ENCODE results near the gene MAMLD1. TPM values are rescaled to one million over a fixed set of nuclear protein-coding genes. Genes with fewer than 3 reads are reported as not detected.

Gene MAMLD1
- total RNA-seq, 1 donor from 2014 or later = 3.0 TPM

DNA sequence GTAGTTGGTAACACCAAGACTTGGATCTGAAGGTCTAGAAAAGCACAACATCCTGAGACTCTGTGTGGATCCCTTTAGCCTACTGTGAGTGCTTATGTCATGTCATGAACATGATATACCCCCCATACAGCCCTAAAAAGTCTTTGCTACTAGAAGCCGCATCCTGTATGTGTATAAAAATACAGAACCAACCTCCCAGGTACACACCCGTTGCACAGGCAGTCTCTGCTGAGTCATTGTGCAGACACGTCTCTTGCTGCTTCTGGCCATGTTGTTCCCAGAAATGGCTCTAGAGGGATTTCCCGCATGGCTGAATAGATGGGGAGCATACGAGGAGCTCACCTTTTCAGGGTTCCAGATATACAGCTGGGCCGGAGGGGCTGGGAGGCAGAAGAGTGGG, 93.3 kb downstream of the MAMLD1 start:
- H3K27me3 ChIP-seq (ENCODE audit: low read depth) = no peaks in the 10 kb centered on the region
- no peaks in the 10 kb centered on the region for H3K9me3 ChIP-seq
- intact Hi-C loops (cut with DNase I) = no loop called here
- no peak overlapping the region for H3K4me3 ChIP-seq
- no peak overlapping the region for H3K27ac ChIP-seq
- H3K36me3 ChIP-seq = no peaks in the 10 kb centered on the region
- TF ChIP-seq, protein P1, sequence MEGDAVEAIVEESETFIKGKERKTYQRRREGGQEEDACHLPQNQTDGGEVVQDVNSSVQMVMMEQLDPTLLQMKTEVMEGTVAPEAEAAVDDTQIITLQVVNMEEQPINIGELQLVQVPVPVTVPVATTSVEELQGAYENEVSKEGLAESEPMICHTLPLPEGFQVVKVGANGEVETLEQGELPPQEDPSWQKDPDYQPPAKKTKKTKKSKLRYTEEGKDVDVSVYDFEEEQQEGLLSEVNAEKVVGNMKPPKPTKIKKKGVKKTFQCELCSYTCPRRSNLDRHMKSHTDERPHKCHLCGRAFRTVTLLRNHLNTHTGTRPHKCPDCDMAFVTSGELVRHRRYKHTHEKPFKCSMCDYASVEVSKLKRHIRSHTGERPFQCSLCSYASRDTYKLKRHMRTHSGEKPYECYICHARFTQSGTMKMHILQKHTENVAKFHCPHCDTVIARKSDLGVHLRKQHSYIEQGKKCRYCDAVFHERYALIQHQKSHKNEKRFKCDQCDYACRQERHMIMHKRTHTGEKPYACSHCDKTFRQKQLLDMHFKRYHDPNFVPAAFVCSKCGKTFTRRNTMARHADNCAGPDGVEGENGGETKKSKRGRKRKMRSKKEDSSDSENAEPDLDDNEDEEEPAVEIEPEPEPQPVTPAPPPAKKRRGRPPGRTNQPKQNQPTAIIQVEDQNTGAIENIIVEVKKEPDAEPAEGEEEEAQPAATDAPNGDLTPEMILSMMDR (IDR thresholded peaks at IDR 0.05) = no peak
- DNase-seq (no peak), ATAC-seq (no peak)
- no peaks in the 10 kb centered on the region for H3K4me1 ChIP-seq

DNA sequence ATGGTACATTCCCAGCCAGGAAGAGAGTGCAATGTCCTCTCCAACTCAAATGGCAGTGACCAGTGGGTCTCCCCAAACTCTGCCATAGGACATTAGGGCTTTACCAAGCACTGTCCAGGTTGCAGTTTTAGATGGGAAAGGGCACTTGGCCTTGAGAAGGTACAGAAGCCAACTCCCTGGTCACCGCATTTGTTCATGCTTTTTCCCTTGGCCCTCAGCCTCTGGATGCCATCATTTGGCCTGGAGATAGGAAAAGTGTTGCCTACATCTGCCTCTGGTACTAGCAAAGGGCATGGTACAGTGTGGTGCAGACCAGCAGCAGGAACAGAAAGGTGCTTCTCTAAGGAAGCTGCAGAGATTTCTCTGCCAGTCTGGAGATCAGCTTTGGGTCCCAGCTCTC, 93.8 kb downstream of the MAMLD1 start:
- no peaks in the 10 kb centered on the region for H3K27me3 ChIP-seq (ENCODE audit: low read depth)
- H3K9me3 ChIP-seq = no peaks in the 10 kb centered on the region
- DNase-seq = no peak
- no peak overlapping the region for H3K4me3 ChIP-seq
- no peak for ATAC-seq
- no peak overlapping the region for H3K27ac ChIP-seq
- intact Hi-C loops (cut with DNase I) = no loop called here
- H3K4me1 ChIP-seq = no peaks in the 10 kb centered on the region
- H3K36me3 ChIP-seq = no peaks in the 10 kb centered on the region
- TF ChIP-seq, protein P1 (IDR thresholded peaks at IDR 0.05) = no peak

DNA sequence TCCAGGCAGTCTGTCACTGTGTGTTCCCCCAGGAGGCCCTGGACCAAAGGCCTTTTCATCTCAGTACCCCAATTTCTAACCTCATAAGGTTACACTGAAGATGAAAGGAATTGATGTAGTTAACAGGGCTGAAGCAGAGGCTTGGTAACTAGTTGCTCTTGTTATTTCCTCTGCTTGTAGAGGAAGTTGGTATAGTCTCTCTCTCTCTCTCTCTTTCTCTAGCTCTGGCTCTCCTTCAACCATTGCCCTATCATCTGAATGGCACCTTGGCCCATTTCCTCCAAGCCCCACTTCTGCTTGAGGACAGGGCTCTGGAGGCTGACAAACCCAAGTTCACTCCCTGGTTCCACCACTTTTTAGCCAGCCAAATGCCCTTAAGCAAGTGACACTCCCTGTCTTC, 96.1 kb downstream of the MAMLD1 start:
- ATAC-seq (no peak), DNase-seq (no peak)
- no peaks in the 10 kb centered on the region for H3K9me3 ChIP-seq
- no peak overlapping the region for H3K27ac ChIP-seq
- no peaks in the 10 kb centered on the region for H3K4me1 ChIP-seq
- no peaks in the 10 kb centered on the region for H3K27me3 ChIP-seq (ENCODE audit: low read depth)
- H3K36me3 ChIP-seq = no peaks in the 10 kb centered on the region
- TF ChIP-seq, protein P1 (IDR thresholded peaks at IDR 0.05) = no peak
- intact Hi-C loops (cut with DNase I) = no loop called here
- H3K4me3 ChIP-seq = no peak overlapping the region

DNA sequence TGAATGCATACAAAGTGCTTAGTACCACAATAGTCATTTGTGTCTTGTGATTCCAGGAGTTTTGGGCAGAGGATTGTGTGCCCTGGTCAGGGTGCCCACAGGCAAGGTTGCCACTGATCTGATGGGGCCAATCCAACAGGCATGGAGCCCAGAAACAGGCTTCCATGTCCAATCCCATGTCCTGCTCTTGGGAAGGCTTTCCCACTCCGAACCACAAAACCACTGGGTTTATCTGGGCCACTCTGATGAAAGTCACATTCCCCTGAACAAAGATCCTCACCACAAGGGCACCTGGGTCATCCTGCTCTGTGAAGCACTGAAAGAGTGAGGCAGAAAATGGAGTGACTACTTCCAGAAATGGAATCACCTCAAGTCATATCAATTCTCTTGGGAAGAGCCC, 96.9 kb downstream of the MAMLD1 start:
- TF ChIP-seq, protein P1 (IDR thresholded peaks at IDR 0.05) = no peak
- H3K9me3 ChIP-seq = no peaks in the 10 kb centered on the region
- no peak for DNase-seq
- H3K27ac ChIP-seq = no peak overlapping the region
- H3K4me1 ChIP-seq = no peaks in the 10 kb centered on the region
- no peak overlapping the region for H3K4me3 ChIP-seq
- intact Hi-C loops (cut with DNase I) = no loop called here
- H3K36me3 ChIP-seq = no peaks in the 10 kb centered on the region
- H3K27me3 ChIP-seq (ENCODE audit: low read depth) = no peaks in the 10 kb centered on the region
- no peak for ATAC-seq

DNA sequence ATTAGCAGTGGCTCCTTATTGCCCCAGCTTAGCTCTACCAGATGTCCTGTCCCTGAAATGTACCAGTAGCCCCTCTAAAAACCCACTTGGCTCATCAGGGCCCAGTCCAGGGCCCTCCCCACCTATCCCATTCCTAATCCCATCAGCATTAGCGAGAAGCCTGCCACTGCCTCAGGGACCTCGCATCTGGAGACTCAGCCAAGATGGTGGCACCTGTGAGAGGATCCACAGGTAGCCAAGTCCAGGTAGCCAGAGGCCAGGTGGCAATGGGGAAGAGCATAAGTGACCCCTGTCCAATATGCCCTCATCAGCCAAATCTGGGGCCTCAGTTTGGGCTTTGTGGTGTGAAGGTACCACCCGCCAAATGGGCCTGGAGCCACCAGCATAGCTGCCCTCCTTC, 97.7 kb downstream of the MAMLD1 start:
- H3K36me3 ChIP-seq = no peaks in the 10 kb centered on the region
- no peaks in the 10 kb centered on the region for H3K27me3 ChIP-seq (ENCODE audit: low read depth)
- intact Hi-C loops (cut with DNase I) = no loop called here
- DNase-seq (no peak), ATAC-seq (no peak)
- no peak overlapping the region for H3K4me3 ChIP-seq
- TF ChIP-seq, protein P1 (IDR thresholded peaks at IDR 0.05) = no peak
- no peaks in the 10 kb centered on the region for H3K4me1 ChIP-seq
- H3K9me3 ChIP-seq = no peaks in the 10 kb centered on the region
- H3K27ac ChIP-seq = no peak overlapping the region

DNA sequence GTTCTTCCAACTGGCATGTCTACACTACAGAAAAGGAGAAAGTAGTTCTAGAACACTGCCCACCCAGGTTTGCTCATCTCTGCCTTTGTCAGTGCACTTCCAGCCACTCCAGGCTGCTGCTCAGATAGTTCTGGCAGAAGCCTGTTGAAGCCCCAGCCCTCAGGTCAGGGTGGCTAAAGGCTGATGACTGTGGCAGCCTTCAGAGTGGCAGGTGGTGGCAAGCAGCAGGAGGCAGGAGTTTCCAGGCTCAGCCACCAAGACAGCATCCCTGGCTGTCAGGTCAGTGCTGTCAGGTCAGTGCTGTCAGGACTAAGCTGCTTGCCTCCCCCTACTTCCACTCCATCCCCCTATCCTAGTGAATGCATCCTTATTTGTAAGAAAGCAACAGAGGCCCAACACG, 100.4 kb downstream of the MAMLD1 start:
- ATAC-seq (no peak), DNase-seq (no peak)
- TF ChIP-seq, protein P1 (IDR thresholded peaks at IDR 0.05) = no peak
- intact Hi-C loops (cut with DNase I) = no loop called here
- Histone ChIP-seq H3K4me1 (no peaks in the 10 kb centered on the region), H3K27me3 (ENCODE audit: low read depth) (no peaks in the 10 kb centered on the region), H3K4me3 (no peak overlapping the region), H3K9me3 (no peaks in the 10 kb centered on the region), H3K36me3 (no peaks in the 10 kb centered on the region), H3K27ac (no peak overlapping the region)

Measured in lower lobe of right lung (tissue), 2 donors.